Ishikawa (cell line): ENCODE data around the gene CTDP1.

ENCODE experiments used
- CREB1 ChIP-seq: IDR thresholded peaks from 2 replicates; pipeline ENCODE4 v1.6.1; 2012; ENCODE audit warnings: low read depth
- EP300 ChIP-seq: IDR thresholded peaks from 2 replicates; pipeline ENCODE4 v1.6.1; 2012; ENCODE audit warnings: borderline replicate concordance
- ZBTB7A ChIP-seq: IDR thresholded peaks from 2 replicates; pipeline ENCODE4 v1.6.1; 2012; ENCODE audit warnings: low read depth
- TF ChIP-seq, protein P1 (sequence below): IDR thresholded peaks from 2 replicates; pipeline ENCODE4 v1.6.1; 2012; ENCODE audit warnings: low read depth, mild to moderate bottlenecking

DNA sequence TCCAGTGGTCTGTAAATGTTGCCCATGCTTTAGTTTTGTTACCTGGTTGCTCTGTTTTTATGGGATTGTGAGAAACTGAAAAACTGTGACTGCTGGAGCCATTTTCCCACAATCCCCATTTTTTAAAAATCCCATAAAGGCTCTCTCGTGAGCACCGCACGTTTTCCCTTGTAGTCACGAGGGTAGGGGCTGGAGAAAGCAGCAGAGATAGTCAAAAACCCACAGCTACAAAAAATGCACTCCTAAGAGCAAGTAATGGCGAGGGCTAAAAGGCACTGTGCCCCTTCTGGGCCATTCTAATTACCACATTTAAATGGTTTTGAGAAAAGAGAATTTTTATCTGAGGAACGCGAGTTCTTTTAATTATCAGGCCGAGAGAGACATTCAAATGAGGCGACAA, 1.8 kb upstream of the CTDP1 start:
- TF ChIP-seq ZBTB7A (no peak), CREB1 (no peak), EP300 (no peak)
- TF ChIP-seq, protein P1, sequence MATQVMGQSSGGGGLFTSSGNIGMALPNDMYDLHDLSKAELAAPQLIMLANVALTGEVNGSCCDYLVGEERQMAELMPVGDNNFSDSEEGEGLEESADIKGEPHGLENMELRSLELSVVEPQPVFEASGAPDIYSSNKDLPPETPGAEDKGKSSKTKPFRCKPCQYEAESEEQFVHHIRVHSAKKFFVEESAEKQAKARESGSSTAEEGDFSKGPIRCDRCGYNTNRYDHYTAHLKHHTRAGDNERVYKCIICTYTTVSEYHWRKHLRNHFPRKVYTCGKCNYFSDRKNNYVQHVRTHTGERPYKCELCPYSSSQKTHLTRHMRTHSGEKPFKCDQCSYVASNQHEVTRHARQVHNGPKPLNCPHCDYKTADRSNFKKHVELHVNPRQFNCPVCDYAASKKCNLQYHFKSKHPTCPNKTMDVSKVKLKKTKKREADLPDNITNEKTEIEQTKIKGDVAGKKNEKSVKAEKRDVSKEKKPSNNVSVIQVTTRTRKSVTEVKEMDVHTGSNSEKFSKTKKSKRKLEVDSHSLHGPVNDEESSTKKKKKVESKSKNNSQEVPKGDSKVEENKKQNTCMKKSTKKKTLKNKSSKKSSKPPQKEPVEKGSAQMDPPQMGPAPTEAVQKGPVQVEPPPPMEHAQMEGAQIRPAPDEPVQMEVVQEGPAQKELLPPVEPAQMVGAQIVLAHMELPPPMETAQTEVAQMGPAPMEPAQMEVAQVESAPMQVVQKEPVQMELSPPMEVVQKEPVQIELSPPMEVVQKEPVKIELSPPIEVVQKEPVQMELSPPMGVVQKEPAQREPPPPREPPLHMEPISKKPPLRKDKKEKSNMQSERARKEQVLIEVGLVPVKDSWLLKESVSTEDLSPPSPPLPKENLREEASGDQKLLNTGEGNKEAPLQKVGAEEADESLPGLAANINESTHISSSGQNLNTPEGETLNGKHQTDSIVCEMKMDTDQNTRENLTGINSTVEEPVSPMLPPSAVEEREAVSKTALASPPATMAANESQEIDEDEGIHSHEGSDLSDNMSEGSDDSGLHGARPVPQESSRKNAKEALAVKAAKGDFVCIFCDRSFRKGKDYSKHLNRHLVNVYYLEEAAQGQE: no peak
